K562 (cell line): ENCODE results near the gene BCL2L1. TPM values are rescaled to one million over a fixed set of nuclear protein-coding genes. Genes with fewer than 3 reads are reported as not detected.

ENCODE experiments used
- ATAC-seq: fragments of 200-7000 bp; cut with Tn5 transposase; 3 replicates; pipeline ENCODE4 v1.9.1; 2020; ENCODE audit warnings: moderate library complexity
- BruUV-seq: library from RNA; stranded (reverse); fragments of 400-500 nt; replicated peaks from 2 replicates; lab custom pipeline; 2021; lab: Mats Ljungman, UMichigan
- CTCF ChIA-PET: fragments of 300-600 bp; formaldehyde crosslinking; extraction: SDS; loops from one replicate; lab custom pipeline; 2021; ENCODE audit warnings: low intra/inter-chr PET ratio; lab: Yijun Ruan, JAX
- POLR2A ChIA-PET: fragments of 300-600, 350-650 bp; sonication (Branson Sonifier 250); formaldehyde crosslinking; extraction: SDS; loops from one replicate; lab custom pipeline; 2021; ENCODE audit warnings: antibody characterized with exemption, inconsistent platforms; lab: Yijun Ruan, JAX
- DNase-seq, 4 experiments: peaks; one replicate each; pipeline versions ENCODE4 v3.0.0 to v3.0.0-alpha.2; 2011 to 2018; ENCODE audit warnings: low spot score in 3 of 4, mixed read lengths in 3 of 4; ENCODE audit errors: extremely low read depth in 1 of 4
- FAIRE-seq: peaks from 2 replicates; lab custom pipeline; 2011; peaks lifted over from hg19 to GRCh38; lab: Jason Lieb, UNC
- H2AFZ ChIP-seq: 2 replicates; pipeline ENCODE4 v1.6.0; 2011; ENCODE audit warnings: low read depth, low read length, control low read depth, inconsistent platforms
- H3K27ac ChIP-seq: fragments of 200-600 bp; 3 replicates; pipeline ENCODE4 v1.8.0; 2011; ENCODE audit warnings: low read depth, mild to moderate bottlenecking, control low read depth, inconsistent platforms, low read length, moderate library complexity, mixed read lengths; ENCODE audit errors: extremely low read depth
- H3K27me3 ChIP-seq, 2 experiments: fragments of 300-600 bp in 1 of 2; 2 replicates in 1 of 2; 3 replicates in 1 of 2; pipeline versions ENCODE4 v1.6.0 to v1.8.0; 2011; ENCODE audit warnings: inconsistent platforms in 2 of 2, low read length in 2 of 2, mild to moderate bottlenecking in 1 of 2, mixed read lengths in 1 of 2, moderate library complexity in 1 of 2; ENCODE audit not compliant: control insufficient read depth in 2 of 2, insufficient read depth in 2 of 2
- H3K36me3 ChIP-seq: fragments of 300-600 bp; 3 replicates; pipeline ENCODE4 v1.8.0; 2011; ENCODE audit warnings: mild to moderate bottlenecking, low read length, inconsistent platforms; ENCODE audit not compliant: control insufficient read depth, insufficient read depth
- H3K4me1 ChIP-seq, 2 experiments: fragments of 200-600 bp in 1 of 2; replicated peaks in 1 of 2; 2 replicates in 1 of 2; 3 replicates in 1 of 2; pipeline versions ENCODE4 v1.5.1 to v1.8.0; 2011; ENCODE audit warnings: inconsistent platforms in 2 of 2, low read length in 2 of 2, mild to moderate bottlenecking in 1 of 2, mixed read lengths in 1 of 2, moderate library complexity in 1 of 2; ENCODE audit not compliant: control insufficient read depth in 2 of 2, insufficient read depth in 2 of 2
- H3K4me2 ChIP-seq: 2 replicates; pipeline ENCODE4 v1.6.1; 2011; ENCODE audit warnings: low read length, control low read depth, inconsistent platforms, mixed read lengths; ENCODE audit not compliant: insufficient read depth
- H3K4me3 ChIP-seq: fragments of 200-600 bp; sonication (generic), shearing (Covaris generic); 2 replicates; pipeline ENCODE4 v1.5.1; 2016; ENCODE audit warnings: control low read depth, inconsistent platforms
- H3K79me2 ChIP-seq: fragments of 200-600 bp; 3 replicates; pipeline ENCODE4 v1.8.0; 2011; ENCODE audit warnings: low read length, inconsistent platforms; ENCODE audit not compliant: control insufficient read depth, insufficient read depth
- H3K9ac ChIP-seq, 2 experiments: 2 replicates each; pipeline versions ENCODE4 v1.6.0 to v1.6.1; 2011; ENCODE audit warnings: low read depth in 2 of 2, low read length in 2 of 2, control low read depth in 1 of 2, inconsistent platforms in 1 of 2, mild to moderate bottlenecking in 1 of 2, mixed read lengths in 1 of 2; ENCODE audit not compliant: insufficient read depth in 1 of 2
- H3K9me1 ChIP-seq: one replicate; pipeline ENCODE4 v1.6.0; 2011; ENCODE audit warnings: inconsistent platforms, mild to moderate bottlenecking, low read length, moderate library complexity; ENCODE audit not compliant: control insufficient read depth, insufficient read depth
- H3K9me3 ChIP-seq: replicated peaks from 2 replicates; pipeline ENCODE4 v1.5.1; 2011; ENCODE audit warnings: low read depth, low read length, inconsistent platforms; ENCODE audit not compliant: control insufficient read depth, insufficient read depth
- H4K20me1 ChIP-seq: replicated peaks from 2 replicates; pipeline ENCODE4 v1.6.1; 2011; ENCODE audit warnings: low read length, inconsistent platforms, mixed read lengths; ENCODE audit not compliant: control insufficient read depth, insufficient read depth
- ARID3A ChIP-seq: IDR thresholded peaks from 2 replicates; pipeline ENCODE4 v1.6.1; 2012; ENCODE audit warnings: low read depth, low read length, improper control_type of control experiment, borderline replicate concordance
- MGA ChIP-seq: fragments of 450-650 bp; IDR thresholded peaks from 2 replicates; pipeline ENCODE4 v1.6.1; 2016; ENCODE audit warnings: mild to moderate bottlenecking, moderate library complexity
- NFIC ChIP-seq: fragments of 450-650 bp; IDR thresholded peaks from 2 replicates; pipeline ENCODE4 v1.6.1; 2017; ENCODE audit warnings: mild to moderate bottlenecking, inconsistent platforms
- POLR2A ChIP-seq: fragments of 450-650 bp; conservative IDR thresholded peaks from 2 replicates; pipeline ENCODE4 v1.6.1; 2016
- POLR2G ChIP-seq: fragments of 200-400 bp; formaldehyde crosslinking; IDR thresholded peaks from 2 replicates; pipeline ENCODE4 v1.6.1; 2017; ENCODE audit warnings: low read depth, mild to moderate bottlenecking, antibody characterized with exemption, low read length, moderate library complexity
- YY1 ChIP-seq, 3 experiments: IDR thresholded peaks; 2 replicates each; pipeline ENCODE4 v1.6.1; 2011; ENCODE audit warnings: low read length in 2 of 3, mild to moderate bottlenecking in 2 of 3, moderate library complexity in 2 of 3, borderline replicate concordance in 1 of 3, control low read depth in 1 of 3, low read depth in 1 of 3; ENCODE audit not compliant: insufficient read depth in 3 of 3, insufficient replicate concordance in 2 of 3, control insufficient read depth in 1 of 3, insufficient read length in 1 of 3; ENCODE audit errors: extremely low read depth in 1 of 3
- ZBTB17 ChIP-seq: fragments of 450-650 bp; formaldehyde crosslinking; IDR thresholded peaks from 2 replicates; pipeline ENCODE4 v1.4.0; 2020; ENCODE audit warnings: mild to moderate bottlenecking
- WGBS: fragments of 100-300 bp; shearing (Covaris generic); methylation state at CpG from one replicate; pipeline ENCODE4 v1.1.6; 2016; ENCODE audit warnings: low coverage, mixed read lengths; ENCODE audit not compliant: insufficient coverage; ENCODE audit errors: missing lambda C conversion rate; 5-methylcytosine and 5-hydroxymethylcytosine counted together
- in situ Hi-C: fragments of 300-500 bp; cut with MboI; formaldehyde crosslinking; loops from 4 replicates; pipeline ENCODE4 v1.15.0; 2018; ENCODE audit warnings: inconsistent platforms, mixed read lengths
- intact Hi-C: fragments of 100-400 bp; cut with micrococcal nuclease; formaldehyde crosslinking; loops from 2 replicates; pipeline ENCODE4 v1.14.2; 2022
- polyA plus RNA-seq, 8 experiments: library from polyadenylated mRNA; depleted of rRNA in 4 of 8; stranded (reverse) in 5 of 8; unstranded in 3 of 8; fragments of >200 nt; fragmentation: Nextera tagmentation in 2 of 8; fragmentation: Illumina TruSeq in 1 of 8; extraction: Ambion mirVana in 2 of 8; extraction: Trizol in 1 of 8; gene quantifications; 2 replicates each; pipeline versions ENCODE4 v1.2.1 to v1.2.3, GENCODE V29; 2011 to 2014; ENCODE audit warnings: inconsistent platforms in 1 of 8, missing spikeins in 1 of 8
- total RNA-seq, 7 experiments: library from RNA; depleted of rRNA in 6 of 7; stranded (reverse); fragments of >200 nt in 6 of 7; fragmentation: Illumina TruSeq in 2 of 7; extraction: Trizol in 2 of 7; gene quantifications; 2 replicates each; pipeline versions ENCODE4 v1.2.1 to v1.2.3, GENCODE V29; 2011 to 2021; ENCODE audit warnings: low replicate concordance in 1 of 7

The BCL2L1 gene
- total and polyA plus RNA-seq, 9 of the 15 experiments (the other 6 are each of a cell fraction or from before 2014, with no cell fraction given), result 3.3 to 182 (median 120) TPM

GRCh38 chr20:31710423-31711108 is 12.1 kb downstream of the BCL2L1 start:
- intact Hi-C loops, result no loop called here
- DNase-seq (no peak), FAIRE-seq (no peak), ATAC-seq (no peak)
- Histone ChIP-seq H4K20me1 (peaks cover 33% of the 10 kb centered on the region), H3K36me3 (peaks cover 92% of the 10 kb centered on the region), H3K79me2 (peaks cover 97% of the 10 kb centered on the region), H3K4me2 (peak overlapping the region; percentile 79; the same call in 1 of the 2 replicates), H3K4me3 (no peak overlapping the region), H3K27me3 (no peaks in the 10 kb centered on the region), H3K27ac (peak overlapping the region; percentile 30), H3K9me3 (no peaks in the 10 kb centered on the region; the same call in 1 of the 2 replicates), H2AFZ (no peak overlapping the region), H3K4me1 (peaks cover 52 to 84% of the 10 kb centered on the region in 2 experiments), H3K9ac (no peak overlapping the region), H3K9me1 (peaks cover 3% of the 10 kb centered on the region)
- in situ Hi-C loops, result no loop called here
- no peak for TF ChIP-seq ARID3A
- TF ChIP-seq YY1 (IDR thresholded peaks at IDR 0.05; ENCODE audit: borderline replicate concordance in 1 of 3, control insufficient read depth in 1 of 3, extremely low read depth in 1 of 3, insufficient read depth in 3 of 3, insufficient read length in 1 of 3, insufficient replicate concordance in 2 of 3, low read depth in 1 of 3, low read length in 2 of 3), result no peak
- no peak for TF ChIP-seq MGA
- 0 out of 2 replicates have a peak, but pooled peaks have one; percentile 6 for TF ChIP-seq POLR2G
- TF ChIP-seq ZBTB17, result peak; percentile 19; the same call in 1 of the 2 replicates
- TF ChIP-seq NFIC, result 0 out of 2 replicates have a peak, but pooled peaks have one; percentile 9
- 0 out of 2 replicates have a peak, but pooled peaks have one; percentile 21 for TF ChIP-seq POLR2A
- BruUV-seq, result TSS peak; percentile 1
- ChIA-PET CTCF (no interaction called here), POLR2A (interaction anchor here (0.9 to 1.7 kb wide), 4 partner anchors 10 to 49 kb away, joined by 3 to 7 read pairs (median 4); no protein-coding TSS in a partner anchor)
- WGBS, result 68% methylated on average over 5 of the region's 5 CpGs
